Measurements from ENCODE around the gene CLK2. TPM values are rescaled to one million over a fixed set of nuclear protein-coding genes. Genes with fewer than 3 reads are reported as not detected.
A peak's percentile ranks its signal among the peaks of the same experiment; 100 is the strongest.
"Not testable (repeated sequence)": the region's sequence is repeated elsewhere in the genome, so short reads cannot be mapped to it uniquely, and the experiment has no call there.

CLK2 gene
- polyA plus RNA-seq, 3 donors, result 61.3 to 68.7 (median 64.7) TPM

GRCh38 chr1:155245163-155245524 is 28.2 kb downstream of the CLK2 start:
- no peak for DNase-seq (ENCODE audit: low read depth in 3 of 3, low spot score in 2 of 3)

- peak; percentile 93 to 99 (median 98) for DNase-seq (ENCODE audit: low read depth in 3 of 3, low spot score in 2 of 3)
Observed at GRCh38 chr1:155244368-155245162, 28.7 kb downstream of the CLK2 start.

- DNase-seq (ENCODE audit: low read depth in 3 of 3, low spot score in 2 of 3), result no peak
Observed at GRCh38 chr1:155242805-155243358, 30.4 kb downstream of the CLK2 start.

- no peak for DNase-seq (ENCODE audit: low read depth in 3 of 3, low spot score in 2 of 3)
Observed at GRCh38 chr1:155241841-155242264, 31.5 kb downstream of the CLK2 start.

- DNase-seq (ENCODE audit: low read depth in 3 of 3, low spot score in 2 of 3), result no peak
Observed at GRCh38 chr1:155241069-155241679, 32.1 kb downstream of the CLK2 start.

GRCh38 chr1:155236451-155236850 is 36.9 kb downstream of the CLK2 start:
- DNase-seq (ENCODE audit: low read depth in 3 of 3, low spot score in 2 of 3), result no peak

- DNase-seq (ENCODE audit: low read depth in 3 of 3, low spot score in 2 of 3), result not testable (repeated sequence)
Observed at GRCh38 chr1:155235375-155235774, 37.9 kb downstream of the CLK2 start.

- DNase-seq (ENCODE audit: low read depth in 3 of 3, low spot score in 2 of 3), result not testable (repeated sequence)
Observed at GRCh38 chr1:155233502-155233901, 39.8 kb downstream of the CLK2 start.

GRCh38 chr1:155232001-155232978 is 41.0 kb downstream of the CLK2 start:
- DNase-seq (ENCODE audit: low read depth in 3 of 3, low spot score in 2 of 3), result not testable (repeated sequence)

- not testable (repeated sequence) for DNase-seq (ENCODE audit: low read depth in 3 of 3, low spot score in 2 of 3)
Observed at GRCh38 chr1:155231302-155231701, 42.0 kb downstream of the CLK2 start.

GRCh38 chr1:155228096-155228427 is 45.2 kb downstream of the CLK2 start:
- no peak for DNase-seq (ENCODE audit: low read depth in 3 of 3, low spot score in 2 of 3)

- peak; percentile 97 to 99 (median 99) for DNase-seq (ENCODE audit: low read depth in 3 of 3, low spot score in 2 of 3)
Observed at GRCh38 chr1:155227261-155228095, 45.8 kb downstream of the CLK2 start.

- no peak for DNase-seq (ENCODE audit: low read depth in 3 of 3, low spot score in 2 of 3)
Observed at GRCh38 chr1:155226910-155227260, 46.4 kb downstream of the CLK2 start.

GRCh38 chr1:155226188-155226909 is 47.0 kb downstream of the CLK2 start:
- no peak for DNase-seq (ENCODE audit: low read depth in 3 of 3, low spot score in 2 of 3)

GRCh38 chr1:155225404-155225759 is 47.9 kb downstream of the CLK2 start:
- not testable (repeated sequence) for DNase-seq (ENCODE audit: low read depth in 3 of 3, low spot score in 2 of 3)

GRCh38 chr1:155223047-155223446 is 50.3 kb downstream of the CLK2 start:
- DNase-seq (ENCODE audit: low read depth in 3 of 3, low spot score in 2 of 3), result no peak

GRCh38 chr1:155220211-155220965 is 52.9 kb downstream of the CLK2 start:
- not testable (repeated sequence) for DNase-seq (ENCODE audit: low read depth in 3 of 3, low spot score in 2 of 3)

GRCh38 chr1:155219592-155220031 is 53.7 kb downstream of the CLK2 start:
- DNase-seq (ENCODE audit: low read depth in 3 of 3, low spot score in 2 of 3), result no peak

Measured in right renal cortex interstitium (tissue), 3 donors.